Smooth muscle cell (in vitro differentiated cells): ENCODE data around the gene IRF2BPL. TPM values are rescaled to one million over a fixed set of nuclear protein-coding genes. Genes with fewer than 3 reads are reported as not detected.
A peak's percentile ranks its signal among the peaks of the same experiment; 100 is the strongest.

ENCODE experiments used
- DNase-seq: peaks from one replicate; lab custom pipeline; 2025; ENCODE audit not compliant: unreplicated experiment; lab: John Stamatoyannopoulos, UW
- H2AFZ ChIP-seq: fragments of 200-600 bp; sonication (generic); 2 replicates; pipeline ENCODE4 v1.6.0; 2016; ENCODE audit warnings: antibody characterized with exemption, low read depth, mild to moderate bottlenecking
- H3F3A ChIP-seq: fragments of 200-600 bp; sonication (generic); 2 replicates; pipeline ENCODE4 v1.6.0; 2017; ENCODE audit warnings: antibody characterized with exemption, low read depth
- H3K27ac ChIP-seq: fragments of 200-600 bp; sonication (generic); 2 replicates; pipeline ENCODE4 v1.5.1; 2016; ENCODE audit warnings: low read depth, mild to moderate bottlenecking
- H3K27me3 ChIP-seq: fragments of 200-600 bp; sonication (generic); 2 replicates; pipeline ENCODE4 v1.6.1; 2016; ENCODE audit warnings: low read depth, mild to moderate bottlenecking
- H3K36me3 ChIP-seq: fragments of 200-600 bp; sonication (generic); 2 replicates; pipeline ENCODE4 v1.5.1; 2016; ENCODE audit warnings: low read depth
- H3K4me1 ChIP-seq: fragments of 200-600 bp; sonication (generic); 2 replicates; pipeline ENCODE4 v1.5.1; 2016; ENCODE audit warnings: low read depth
- H3K4me2 ChIP-seq: fragments of 200-600 bp; sonication (generic); 2 replicates; pipeline ENCODE4 v1.6.0; 2016; ENCODE audit warnings: mild to moderate bottlenecking
- H3K4me3 ChIP-seq: fragments of 200-600 bp; sonication (generic); 2 replicates; pipeline ENCODE4 v1.5.1; 2016; ENCODE audit warnings: mild to moderate bottlenecking
- H3K79me2 ChIP-seq: fragments of 200-600 bp; sonication (generic); 2 replicates; pipeline ENCODE4 v1.6.0; 2016; ENCODE audit warnings: low read depth, mild to moderate bottlenecking
- H3K9ac ChIP-seq: fragments of 200-600 bp; sonication (generic); 2 replicates; pipeline ENCODE4 v1.6.0; 2016; ENCODE audit warnings: low read depth
- H3K9me3 ChIP-seq: fragments of 200-600 bp; sonication (generic); replicated peaks from 2 replicates; pipeline ENCODE4 v1.5.1; 2016; ENCODE audit warnings: low read depth
- H4K20me1 ChIP-seq: fragments of 200-600 bp; sonication (generic); 2 replicates; pipeline ENCODE4 v1.6.0; 2016; ENCODE audit warnings: low read depth
- CTCF ChIP-seq: fragments of 200-600 bp; sonication (generic); IDR thresholded peaks from 2 replicates; pipeline ENCODE4 v1.5.1; 2017; ENCODE audit warnings: borderline replicate concordance, mild to moderate bottlenecking, antibody characterized with exemption; ENCODE audit not compliant: insufficient read depth, poor library complexity, severe bottlenecking
- WGBS: methylation state at CpG from one replicate; pipeline ENCODE4 v1.1.7; 2016; ENCODE audit warnings: low lambda C conversion rate; 5-methylcytosine and 5-hydroxymethylcytosine counted together
- polyA plus RNA-seq: library from polyadenylated mRNA; unstranded; fragments of >200 nt; fragmentation: Nextera tagmentation; extraction: Ambion mirVana; gene quantifications from 2 replicates; pipeline ENCODE4 v1.2.1, GENCODE V29; 2016
- total RNA-seq: library from RNA; depleted of rRNA; stranded (reverse); fragments of >200 nt; gene quantifications from 2 replicates; pipeline ENCODE4 v1.2.3, GENCODE V29; 2014

IRF2BPL gene
- total and polyA plus RNA-seq, 2 experiments from 2014 or later: 33.9 to 66.3 TPM

GRCh38 chr14:77011245-77011644, 17.3 kb downstream of the IRF2BPL start:
- Histone ChIP-seq H3K4me2 (no peak overlapping the region), H3K4me1 (peaks cover 11% of the 10 kb centered on the region), H3K9me3 (no peaks in the 10 kb centered on the region), H3K4me3 (no peak overlapping the region), H3K36me3 (no peaks in the 10 kb centered on the region), H2AFZ (no peak overlapping the region), H4K20me1 (no peaks in the 10 kb centered on the region), H3K27ac (no peak overlapping the region), H3F3A (no peaks in the 10 kb centered on the region), H3K79me2 (no peaks in the 10 kb centered on the region), H3K9ac (no peak overlapping the region), H3K27me3 (no peaks in the 10 kb centered on the region)
- DNase-seq: no peak
- TF ChIP-seq CTCF: no peak
- WGBS: 91% methylated on average over 4 of the region's 4 CpGs

GRCh38 chr14:77009014-77009413, 19.5 kb downstream of the IRF2BPL start:
- TF ChIP-seq CTCF: no peak
- no peaks in the 10 kb centered on the region for H3F3A ChIP-seq
- H2AFZ ChIP-seq: no peak overlapping the region
- no peaks in the 10 kb centered on the region for H3K36me3 ChIP-seq
- H3K4me1 ChIP-seq: peaks cover 10% of the 10 kb centered on the region
- H3K4me2 ChIP-seq: peak overlapping the region; percentile 23
- H3K27ac ChIP-seq: peak overlapping the region; percentile 47
- no peak overlapping the region for H3K4me3 ChIP-seq
- no peak for DNase-seq
- H3K27me3 ChIP-seq: no peaks in the 10 kb centered on the region
- no peak overlapping the region for H3K9ac ChIP-seq
- no peaks in the 10 kb centered on the region for H4K20me1 ChIP-seq
- WGBS: 43% methylated on average over 3 of the region's 3 CpGs
- no peaks in the 10 kb centered on the region for H3K79me2 ChIP-seq
- no peaks in the 10 kb centered on the region for H3K9me3 ChIP-seq

GRCh38 chr14:77008541-77008940, 20.0 kb downstream of the IRF2BPL start:
- Histone ChIP-seq H3K4me1 (peaks cover 7% of the 10 kb centered on the region), H3K4me2 (peak overlapping the region; percentile 23), H3K36me3 (no peaks in the 10 kb centered on the region), H3K4me3 (no peak overlapping the region), H4K20me1 (no peaks in the 10 kb centered on the region), H3F3A (no peaks in the 10 kb centered on the region), H3K9me3 (no peaks in the 10 kb centered on the region), H3K79me2 (no peaks in the 10 kb centered on the region), H3K9ac (no peak overlapping the region), H2AFZ (no peak overlapping the region), H3K27ac (peak overlapping the region; percentile 47), H3K27me3 (no peaks in the 10 kb centered on the region)
- WGBS: 78% methylated on average over 4 of the region's 4 CpGs
- DNase-seq: no peak
- no peak for TF ChIP-seq CTCF

- peak overlapping the region; percentile 47 for H3K27ac ChIP-seq
- no peak for TF ChIP-seq CTCF
Measured at GRCh38 chr14:77007975-77008421, 20.5 kb downstream of the IRF2BPL start.

More at GRCh38 chr14:77007975-77008421, 20.5 kb downstream of the IRF2BPL start:
- H2AFZ ChIP-seq: no peak overlapping the region
- peaks cover 7% of the 10 kb centered on the region for H3K4me1 ChIP-seq
- H3K27me3 ChIP-seq: no peaks in the 10 kb centered on the region
- DNase-seq: no peak
- no peaks in the 10 kb centered on the region for H4K20me1 ChIP-seq
- H3K4me2 ChIP-seq: peak overlapping the region; percentile 27
- H3K79me2 ChIP-seq: no peaks in the 10 kb centered on the region
- no peaks in the 10 kb centered on the region for H3F3A ChIP-seq
- WGBS: 59% methylated on average over 3 of the region's 3 CpGs
- no peaks in the 10 kb centered on the region for H3K36me3 ChIP-seq
- H3K9ac ChIP-seq: no peak overlapping the region
- H3K4me3 ChIP-seq: no peak overlapping the region
- H3K9me3 ChIP-seq: no peaks in the 10 kb centered on the region
